NCI-H2227 (cell line): Measurements from ENCODE around the gene LTA4H.
A peak's percentile ranks its signal among the peaks of the same experiment; 100 is the strongest.

Experiments
- DNase-seq: peaks from one replicate; lab custom pipeline; 2025; ENCODE audit not compliant: unreplicated experiment; lab: John Stamatoyannopoulos, UW

LTA4H gene

GRCh38 chr12:95963096-95963495 lies 72.3 kb downstream of the LTA4H start:
- no peak for DNase-seq

GRCh38 chr12:95962222-95962621 lies 73.2 kb downstream of the LTA4H start:
- DNase-seq = no peak

GRCh38 chr12:95960241-95960640 lies 75.1 kb downstream of the LTA4H start:
- DNase-seq = no peak

- peak; percentile 11 for DNase-seq
Observed at GRCh38 chr12:95959107-95959506, 76.3 kb downstream of the LTA4H start.

GRCh38 chr12:95956557-95957145 lies 78.7 kb downstream of the LTA4H start:
- no peak for DNase-seq

GRCh38 chr12:95955549-95956159 lies 79.7 kb downstream of the LTA4H start:
- no peak for DNase-seq

GRCh38 chr12:95953000-95953399 lies 82.4 kb downstream of the LTA4H start:
- no peak for DNase-seq

GRCh38 chr12:95951515-95951914 lies 83.9 kb downstream of the LTA4H start:
- DNase-seq = no peak
